MM.1S (cell line): Measurements from ENCODE around the gene KIAA0930.

Source experiments
- EZH2 ChIP-seq: fragments of 300-600 bp; sonication (generic); optimal IDR thresholded peaks from 2 replicates; pipeline ENCODE3; 2017; ENCODE audit warnings: low read depth, mild to moderate bottlenecking, antibody characterized with exemption, low read length, mixed read lengths
- EZH2phosphoT487 ChIP-seq: fragments of 300-600 bp; sonication (generic); IDR thresholded peaks from 2 replicates; pipeline ENCODE4 v1.6.1; 2018; ENCODE audit warnings: antibody characterized with exemption, low read length
- TF ChIP-seq, protein P1 (sequence below): fragments of 300-600 bp; sonication (generic); IDR thresholded peaks from 2 replicates; pipeline ENCODE4 v1.5.1; 2016; ENCODE audit warnings: antibody characterized with exemption, low read length, mixed read lengths

DNA sequence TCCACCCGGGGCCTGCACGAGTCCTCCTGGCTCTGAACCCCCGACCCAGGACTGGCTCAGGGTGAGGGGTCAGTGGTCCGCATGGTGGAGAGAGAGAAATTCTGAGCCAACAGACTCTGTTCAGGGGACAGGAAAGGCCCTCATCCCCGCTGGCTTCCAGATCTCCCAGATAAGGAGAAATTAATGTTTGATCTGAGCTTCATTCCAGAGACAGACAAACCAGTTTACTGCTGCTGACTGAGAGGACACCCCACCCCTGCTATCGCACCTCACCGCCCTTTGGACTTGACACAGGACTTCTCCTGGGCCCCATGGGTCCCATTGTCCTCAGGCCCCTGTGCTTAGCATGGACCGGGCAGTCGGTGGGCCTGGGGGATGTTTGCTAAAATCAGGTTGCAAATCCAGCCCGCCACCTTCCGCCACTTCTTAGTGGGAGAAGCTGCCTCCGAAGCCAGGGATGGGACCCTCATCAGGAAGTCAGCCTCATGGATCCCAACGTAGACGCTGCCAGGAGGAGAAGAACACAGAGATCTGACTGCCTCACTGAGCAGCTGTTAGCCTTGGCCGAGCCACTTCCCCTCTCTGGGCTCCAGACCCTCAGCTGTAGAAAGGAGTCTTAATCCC lies 32.9 kb upstream of the KIAA0930 start:
- TF ChIP-seq, protein P1, sequence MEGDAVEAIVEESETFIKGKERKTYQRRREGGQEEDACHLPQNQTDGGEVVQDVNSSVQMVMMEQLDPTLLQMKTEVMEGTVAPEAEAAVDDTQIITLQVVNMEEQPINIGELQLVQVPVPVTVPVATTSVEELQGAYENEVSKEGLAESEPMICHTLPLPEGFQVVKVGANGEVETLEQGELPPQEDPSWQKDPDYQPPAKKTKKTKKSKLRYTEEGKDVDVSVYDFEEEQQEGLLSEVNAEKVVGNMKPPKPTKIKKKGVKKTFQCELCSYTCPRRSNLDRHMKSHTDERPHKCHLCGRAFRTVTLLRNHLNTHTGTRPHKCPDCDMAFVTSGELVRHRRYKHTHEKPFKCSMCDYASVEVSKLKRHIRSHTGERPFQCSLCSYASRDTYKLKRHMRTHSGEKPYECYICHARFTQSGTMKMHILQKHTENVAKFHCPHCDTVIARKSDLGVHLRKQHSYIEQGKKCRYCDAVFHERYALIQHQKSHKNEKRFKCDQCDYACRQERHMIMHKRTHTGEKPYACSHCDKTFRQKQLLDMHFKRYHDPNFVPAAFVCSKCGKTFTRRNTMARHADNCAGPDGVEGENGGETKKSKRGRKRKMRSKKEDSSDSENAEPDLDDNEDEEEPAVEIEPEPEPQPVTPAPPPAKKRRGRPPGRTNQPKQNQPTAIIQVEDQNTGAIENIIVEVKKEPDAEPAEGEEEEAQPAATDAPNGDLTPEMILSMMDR, result no peak
- no peak for TF ChIP-seq EZH2
- no peak for TF ChIP-seq EZH2phosphoT487
